DND-41 (cell line): ENCODE results near the gene RNU6-1.

ENCODE experiments used
- ATAC-seq: fragments of 200-7000 bp; cut with Tn5 transposase; 3 replicates; pipeline ENCODE4 v1.9.1; 2021; ENCODE audit warnings: low read depth; ENCODE audit not compliant: insufficient read depth
- DNase-seq: peaks from one replicate; pipeline ENCODE4 v3.0.0-alpha.2; 2020
- H2AFZ ChIP-seq: 2 replicates; pipeline ENCODE4 v1.6.0; 2012; ENCODE audit warnings: low read depth, low read length
- H3K27ac ChIP-seq: 2 replicates; pipeline ENCODE4 v1.5.1; 2012; ENCODE audit warnings: low read length, inconsistent platforms
- H3K27me3 ChIP-seq: fragments of 200-600 bp; sonication (generic); 2 replicates; pipeline ENCODE4 v1.6.0; 2012; ENCODE audit warnings: low read length, mild to moderate bottlenecking, inconsistent platforms; ENCODE audit not compliant: insufficient read depth, poor library complexity
- H3K36me3 ChIP-seq: 2 replicates; pipeline ENCODE4 v1.5.1; 2012; ENCODE audit warnings: low read length, inconsistent platforms; ENCODE audit not compliant: insufficient read depth
- H3K4me1 ChIP-seq: 2 replicates; pipeline ENCODE4 v1.5.1; 2012; ENCODE audit warnings: mild to moderate bottlenecking, low read length; ENCODE audit not compliant: insufficient read depth
- H3K4me2 ChIP-seq: 2 replicates; pipeline ENCODE4 v1.6.0; 2012; ENCODE audit warnings: mild to moderate bottlenecking, moderate library complexity, low read length, inconsistent platforms; ENCODE audit not compliant: insufficient read depth
- H3K4me3 ChIP-seq, 2 experiments: fragments of 200-600 bp in 1 of 2; shearing (Covaris generic) in 1 of 2; 2 replicates each; pipeline ENCODE4 v1.5.1; 2012 to 2016; ENCODE audit warnings: inconsistent platforms in 2 of 2, low read length in 2 of 2, mild to moderate bottlenecking in 2 of 2, low read depth in 1 of 2, moderate library complexity in 1 of 2
- H3K79me2 ChIP-seq: 2 replicates; pipeline ENCODE4 v1.6.0; 2012; ENCODE audit warnings: low read length, inconsistent platforms; ENCODE audit not compliant: insufficient read depth
- H3K9ac ChIP-seq: 2 replicates; pipeline ENCODE4 v1.6.0; 2012; ENCODE audit warnings: low read depth, mild to moderate bottlenecking, inconsistent platforms, low read length, moderate library complexity
- H3K9me3 ChIP-seq: 2 replicates; pipeline ENCODE4 v1.5.1; 2012; ENCODE audit warnings: low read length, moderate library complexity, mild to moderate bottlenecking, inconsistent platforms; ENCODE audit not compliant: insufficient read depth, severe bottlenecking
- H4K20me1 ChIP-seq: 2 replicates; pipeline ENCODE4 v1.6.0; 2012; ENCODE audit warnings: low read length; ENCODE audit not compliant: insufficient read depth
- EZH2 ChIP-seq: IDR thresholded peaks from 3 replicates; pipeline ENCODE4 v1.6.1; 2012; ENCODE audit warnings: borderline replicate concordance, low read depth, mild to moderate bottlenecking, moderate library complexity, low read length, inconsistent platforms; ENCODE audit not compliant: severe bottlenecking
- TF ChIP-seq, protein P1 (sequence below): IDR thresholded peaks from 2 replicates; pipeline ENCODE4 v1.5.1; 2012; ENCODE audit warnings: borderline replicate concordance, low read length, moderate library complexity, mild to moderate bottlenecking; ENCODE audit not compliant: poor library complexity, severe bottlenecking; ENCODE audit errors: extremely low read depth

Gene RNU6-1

DNA sequence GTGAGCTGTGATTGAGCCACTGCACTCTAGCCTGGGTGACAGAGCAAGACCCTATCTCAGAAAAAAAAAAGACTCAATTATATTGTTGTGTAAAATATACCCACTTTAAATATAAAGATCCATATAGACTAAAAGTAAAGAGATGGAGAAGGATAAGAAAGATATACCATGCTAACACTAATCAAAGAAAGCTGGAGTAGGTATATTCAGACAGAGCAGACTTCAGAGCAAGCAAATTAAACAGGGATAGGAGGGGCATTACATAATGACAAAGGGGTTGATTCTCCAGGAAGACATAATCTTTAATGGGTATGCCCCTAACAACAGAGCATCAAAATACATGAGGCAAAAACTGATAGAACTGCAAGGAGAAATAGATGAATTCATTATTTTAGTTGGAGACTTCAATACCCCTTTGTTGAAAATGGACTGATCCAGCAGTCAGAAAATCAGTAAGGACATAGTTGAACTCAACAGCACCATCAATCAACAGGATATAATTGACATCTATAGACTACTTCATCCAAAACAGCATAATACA lies 31.1 kb upstream of the RNU6-1 start:
- TF ChIP-seq, protein P1, sequence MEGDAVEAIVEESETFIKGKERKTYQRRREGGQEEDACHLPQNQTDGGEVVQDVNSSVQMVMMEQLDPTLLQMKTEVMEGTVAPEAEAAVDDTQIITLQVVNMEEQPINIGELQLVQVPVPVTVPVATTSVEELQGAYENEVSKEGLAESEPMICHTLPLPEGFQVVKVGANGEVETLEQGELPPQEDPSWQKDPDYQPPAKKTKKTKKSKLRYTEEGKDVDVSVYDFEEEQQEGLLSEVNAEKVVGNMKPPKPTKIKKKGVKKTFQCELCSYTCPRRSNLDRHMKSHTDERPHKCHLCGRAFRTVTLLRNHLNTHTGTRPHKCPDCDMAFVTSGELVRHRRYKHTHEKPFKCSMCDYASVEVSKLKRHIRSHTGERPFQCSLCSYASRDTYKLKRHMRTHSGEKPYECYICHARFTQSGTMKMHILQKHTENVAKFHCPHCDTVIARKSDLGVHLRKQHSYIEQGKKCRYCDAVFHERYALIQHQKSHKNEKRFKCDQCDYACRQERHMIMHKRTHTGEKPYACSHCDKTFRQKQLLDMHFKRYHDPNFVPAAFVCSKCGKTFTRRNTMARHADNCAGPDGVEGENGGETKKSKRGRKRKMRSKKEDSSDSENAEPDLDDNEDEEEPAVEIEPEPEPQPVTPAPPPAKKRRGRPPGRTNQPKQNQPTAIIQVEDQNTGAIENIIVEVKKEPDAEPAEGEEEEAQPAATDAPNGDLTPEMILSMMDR = no peak
- no peak for TF ChIP-seq EZH2
- H2AFZ ChIP-seq = no peak overlapping the region
- no peaks in the 10 kb centered on the region for H3K36me3 ChIP-seq
- no peaks in the 10 kb centered on the region for H3K79me2 ChIP-seq
- no peaks in the 10 kb centered on the region for H3K27me3 ChIP-seq
- peaks cover 9% of the 10 kb centered on the region for H3K9me3 ChIP-seq
- DNase-seq (no peak), ATAC-seq (no peak)
- no peaks in the 10 kb centered on the region for H4K20me1 ChIP-seq
- no peak overlapping the region for H3K27ac ChIP-seq
- no peak overlapping the region for H3K4me3 ChIP-seq
- H3K4me1 ChIP-seq = no peaks in the 10 kb centered on the region
- no peak overlapping the region for H3K4me2 ChIP-seq
- no peak overlapping the region for H3K9ac ChIP-seq

DNA sequence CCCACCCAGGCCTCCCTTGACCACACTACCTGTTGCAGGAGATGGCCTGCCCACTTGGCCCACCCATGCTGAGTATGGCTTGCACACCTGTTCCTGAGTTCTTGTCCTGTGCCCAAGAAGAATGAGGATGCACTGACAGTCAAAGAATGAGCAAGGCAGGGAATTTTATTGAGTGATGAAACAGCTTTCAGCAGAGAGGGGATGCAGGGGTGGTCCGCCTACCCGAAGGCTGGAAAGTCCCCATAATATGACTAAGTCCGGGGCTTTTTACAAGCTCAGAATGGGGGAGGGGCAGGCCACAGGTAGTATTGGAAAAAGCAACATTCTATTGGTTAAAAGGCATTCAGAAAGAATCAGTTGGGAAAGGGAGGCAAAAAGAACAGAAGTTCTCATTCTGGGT lies 29.9 kb upstream of the RNU6-1 start:
- TF ChIP-seq, protein P1 = no peak
- no peak for TF ChIP-seq EZH2
- H3K79me2 ChIP-seq = no peaks in the 10 kb centered on the region
- no peaks in the 10 kb centered on the region for H3K4me1 ChIP-seq

DNA sequence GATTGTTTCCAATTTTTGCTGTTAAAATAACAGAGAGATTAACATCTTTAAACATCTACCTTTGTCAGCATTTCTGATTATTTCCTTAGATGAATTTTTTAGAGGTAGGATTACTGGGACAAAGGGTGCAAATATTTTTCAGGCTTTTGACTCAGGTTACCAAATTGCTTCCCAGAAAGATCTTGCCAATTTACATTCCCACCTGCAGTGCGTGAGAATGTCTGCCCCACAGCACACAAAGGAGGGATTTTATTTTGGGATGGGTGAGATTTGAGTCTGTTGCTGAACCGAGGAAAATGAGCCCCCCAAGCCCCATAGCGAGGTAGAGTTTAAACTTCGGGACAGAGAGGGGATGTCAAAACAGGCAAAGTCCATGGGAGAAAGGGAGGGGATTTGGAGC lies 25.9 kb upstream of the RNU6-1 start:
- DNase-seq (no peak), ATAC-seq (no peak)
- no peak for TF ChIP-seq EZH2
- TF ChIP-seq, protein P1 = no peak
- Histone ChIP-seq H3K79me2 (no peaks in the 10 kb centered on the region), H3K9me3 (peaks cover 9% of the 10 kb centered on the region), H3K4me1 (peaks cover 14% of the 10 kb centered on the region), H3K27ac (no peak overlapping the region), H3K27me3 (no peaks in the 10 kb centered on the region), H3K9ac (no peak overlapping the region), H3K4me2 (no peak overlapping the region), H4K20me1 (no peaks in the 10 kb centered on the region), H3K36me3 (no peaks in the 10 kb centered on the region), H3K4me3 (no peak overlapping the region), H2AFZ (no peak overlapping the region)

More for the DNA sequence above, 29.9 kb upstream of the RNU6-1 start:
- Histone ChIP-seq H3K9ac (no peak overlapping the region), H3K4me2 (no peak overlapping the region), H3K4me3 (no peak overlapping the region), H3K36me3 (no peaks in the 10 kb centered on the region), H3K9me3 (peaks cover 9% of the 10 kb centered on the region), H4K20me1 (no peaks in the 10 kb centered on the region), H3K27me3 (no peaks in the 10 kb centered on the region), H3K27ac (no peak overlapping the region), H2AFZ (no peak overlapping the region)
- DNase-seq = no peak
- ATAC-seq = no peak

DNA sequence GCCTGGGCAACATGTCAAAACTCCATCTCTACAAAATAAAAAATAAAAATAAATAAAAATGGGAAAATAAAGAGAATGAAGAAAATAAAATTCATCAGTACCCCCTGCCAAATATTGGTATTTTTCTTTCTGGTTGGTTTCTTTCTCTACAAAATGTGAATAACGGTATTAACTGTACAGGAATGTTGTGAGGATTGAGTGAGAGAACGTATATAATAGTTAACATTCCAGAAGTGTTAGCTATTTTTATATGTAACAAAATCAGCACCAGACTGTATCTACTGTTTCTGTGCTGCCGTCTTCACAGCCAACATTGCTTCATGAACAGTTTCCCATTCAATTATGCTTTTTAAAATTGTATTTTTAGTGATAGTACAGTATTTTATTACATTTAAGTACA lies 25.5 kb upstream of the RNU6-1 start:
- Histone ChIP-seq H3K9ac (no peak overlapping the region), H3K9me3 (peaks cover 9% of the 10 kb centered on the region), H3K4me1 (peaks cover 14% of the 10 kb centered on the region), H3K27me3 (no peaks in the 10 kb centered on the region), H2AFZ (no peak overlapping the region), H3K79me2 (no peaks in the 10 kb centered on the region), H3K4me3 (no peak overlapping the region), H3K27ac (no peak overlapping the region), H4K20me1 (no peaks in the 10 kb centered on the region), H3K4me2 (no peak overlapping the region), H3K36me3 (no peaks in the 10 kb centered on the region)
- DNase-seq = no peak
- TF ChIP-seq, protein P1 = no peak
- no peak for TF ChIP-seq EZH2
- ATAC-seq = no peak
